ENCODE data around the gene ZNF557.

The ZNF557 gene

DNA sequence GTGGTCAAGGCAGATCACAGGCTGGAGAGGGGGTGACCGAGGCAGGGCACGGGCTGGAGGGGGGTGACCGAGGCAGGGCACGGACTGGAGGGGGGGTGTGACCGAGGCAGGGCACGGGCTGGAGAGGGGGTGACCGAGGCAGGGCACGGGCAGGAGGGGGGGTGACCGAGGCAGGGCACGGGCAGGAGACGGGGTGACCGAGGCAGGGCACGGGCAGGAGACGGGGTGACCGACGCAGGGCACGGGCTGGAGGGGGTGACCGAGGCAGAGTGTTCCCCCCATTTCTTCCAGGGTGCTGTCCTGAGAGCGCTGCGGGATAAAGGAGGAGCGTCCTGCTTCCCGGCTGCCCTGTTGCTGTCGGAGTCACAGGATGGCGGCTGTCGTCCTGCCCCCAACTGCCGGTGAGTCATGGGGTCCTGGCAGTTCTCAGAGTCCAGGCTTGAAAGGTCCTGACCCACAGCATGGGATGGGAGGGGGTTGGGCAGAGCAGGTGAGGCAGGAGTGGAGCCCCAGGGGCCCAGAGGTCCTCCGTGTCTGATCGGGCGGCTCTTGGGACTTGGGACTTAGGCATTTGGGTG is 5.3 kb downstream of the ZNF557 start:
- H3K27ac ChIP-seq: no peak overlapping the region
- TF ChIP-seq, protein P1, sequence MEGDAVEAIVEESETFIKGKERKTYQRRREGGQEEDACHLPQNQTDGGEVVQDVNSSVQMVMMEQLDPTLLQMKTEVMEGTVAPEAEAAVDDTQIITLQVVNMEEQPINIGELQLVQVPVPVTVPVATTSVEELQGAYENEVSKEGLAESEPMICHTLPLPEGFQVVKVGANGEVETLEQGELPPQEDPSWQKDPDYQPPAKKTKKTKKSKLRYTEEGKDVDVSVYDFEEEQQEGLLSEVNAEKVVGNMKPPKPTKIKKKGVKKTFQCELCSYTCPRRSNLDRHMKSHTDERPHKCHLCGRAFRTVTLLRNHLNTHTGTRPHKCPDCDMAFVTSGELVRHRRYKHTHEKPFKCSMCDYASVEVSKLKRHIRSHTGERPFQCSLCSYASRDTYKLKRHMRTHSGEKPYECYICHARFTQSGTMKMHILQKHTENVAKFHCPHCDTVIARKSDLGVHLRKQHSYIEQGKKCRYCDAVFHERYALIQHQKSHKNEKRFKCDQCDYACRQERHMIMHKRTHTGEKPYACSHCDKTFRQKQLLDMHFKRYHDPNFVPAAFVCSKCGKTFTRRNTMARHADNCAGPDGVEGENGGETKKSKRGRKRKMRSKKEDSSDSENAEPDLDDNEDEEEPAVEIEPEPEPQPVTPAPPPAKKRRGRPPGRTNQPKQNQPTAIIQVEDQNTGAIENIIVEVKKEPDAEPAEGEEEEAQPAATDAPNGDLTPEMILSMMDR (IDR thresholded peaks at IDR 0.05): no peak
- H3K4me3 ChIP-seq: no peak overlapping the region
- no peak for DNase-seq (ENCODE audit: low spot score)

DNA sequence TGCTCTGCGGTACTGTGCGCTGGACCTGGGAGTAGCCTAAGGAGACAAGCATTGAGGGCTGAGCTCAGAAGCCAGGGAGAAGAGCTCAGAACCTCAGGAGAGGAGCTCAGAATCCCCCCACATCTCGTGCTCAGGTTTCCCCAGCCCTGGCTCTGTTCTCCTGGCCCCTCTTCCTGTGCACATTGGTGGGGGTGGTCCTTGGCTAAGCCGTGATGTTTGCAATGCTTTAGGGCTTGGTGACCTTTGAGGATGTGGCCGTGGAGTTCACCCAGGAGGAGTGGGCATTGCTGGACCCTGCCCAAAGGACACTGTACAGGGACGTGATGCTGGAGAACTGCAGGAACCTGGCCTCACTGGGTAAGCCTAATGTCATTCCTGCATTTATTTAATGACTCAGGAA is 6.6 kb downstream of the ZNF557 start:
- no peak overlapping the region for H3K27ac ChIP-seq
- no peak for DNase-seq (ENCODE audit: low spot score)
- no peak overlapping the region for H3K4me3 ChIP-seq
- TF ChIP-seq, protein P1 (IDR thresholded peaks at IDR 0.05): no peak

DNA sequence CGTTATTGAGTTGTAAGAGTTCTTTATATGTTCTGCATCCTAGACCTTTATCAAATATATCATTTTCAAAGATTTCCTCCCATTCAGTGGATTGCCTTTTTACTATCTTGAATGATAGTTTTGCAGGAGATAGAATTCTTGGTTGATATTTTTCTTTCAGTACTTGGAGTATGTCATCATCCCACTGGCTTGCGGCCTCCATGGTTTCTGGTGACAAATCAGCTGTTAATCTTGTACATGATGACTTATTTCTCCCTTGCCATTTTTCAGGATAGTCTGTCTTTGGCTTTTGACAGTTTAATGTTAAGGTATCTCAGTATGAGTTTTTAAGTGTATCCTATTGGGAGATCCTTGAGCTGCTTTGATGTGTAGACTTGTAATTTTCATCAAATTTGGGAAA is 8.5 kb downstream of the ZNF557 start:
- H3K27ac ChIP-seq: no peak overlapping the region
- no peak for DNase-seq (ENCODE audit: low spot score)
- no peak overlapping the region for H3K4me3 ChIP-seq
- TF ChIP-seq, protein P1 (IDR thresholded peaks at IDR 0.05): no peak

DNA sequence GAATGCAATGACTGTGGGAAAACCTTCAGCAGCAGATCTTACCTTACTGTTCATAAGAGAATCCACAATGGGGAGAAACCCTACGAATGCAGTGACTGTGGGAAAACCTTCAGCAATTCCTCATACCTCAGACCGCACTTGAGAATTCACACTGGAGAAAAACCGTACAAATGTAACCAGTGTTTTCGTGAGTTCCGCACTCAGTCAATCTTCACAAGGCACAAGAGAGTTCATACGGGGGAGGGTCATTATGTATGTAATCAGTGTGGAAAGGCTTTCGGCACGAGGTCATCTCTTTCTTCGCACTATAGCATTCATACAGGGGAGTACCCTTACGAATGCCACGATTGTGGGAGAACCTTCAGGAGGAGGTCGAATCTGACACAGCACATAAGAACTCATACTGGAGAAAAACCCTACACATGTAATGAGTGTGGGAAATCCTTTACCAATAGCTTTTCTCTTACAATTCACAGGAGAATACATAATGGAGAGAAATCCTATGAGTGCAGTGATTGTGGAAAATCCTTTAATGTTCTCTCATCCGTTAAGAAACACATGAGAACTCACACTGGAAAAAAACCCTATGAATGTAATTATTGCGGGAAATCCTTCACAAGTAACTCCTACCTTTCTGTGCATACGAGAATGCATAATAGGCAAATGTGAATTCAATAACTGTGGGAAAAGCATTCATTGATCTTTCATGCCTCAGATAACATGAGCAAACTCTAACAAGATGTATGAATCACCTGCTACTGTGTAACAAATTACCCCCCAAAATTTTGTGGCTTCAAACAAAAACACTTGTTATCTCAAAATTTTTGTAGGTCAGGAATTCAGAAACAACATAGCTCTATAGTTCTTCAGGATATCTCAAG is 13.8 kb downstream of the ZNF557 start:
- no peak for DNase-seq (ENCODE audit: low spot score)
- TF ChIP-seq, protein P1 (IDR thresholded peaks at IDR 0.05): no peak
- no peak overlapping the region for H3K27ac ChIP-seq
- H3K4me3 ChIP-seq: peak overlapping the region; percentile 50

DNA sequence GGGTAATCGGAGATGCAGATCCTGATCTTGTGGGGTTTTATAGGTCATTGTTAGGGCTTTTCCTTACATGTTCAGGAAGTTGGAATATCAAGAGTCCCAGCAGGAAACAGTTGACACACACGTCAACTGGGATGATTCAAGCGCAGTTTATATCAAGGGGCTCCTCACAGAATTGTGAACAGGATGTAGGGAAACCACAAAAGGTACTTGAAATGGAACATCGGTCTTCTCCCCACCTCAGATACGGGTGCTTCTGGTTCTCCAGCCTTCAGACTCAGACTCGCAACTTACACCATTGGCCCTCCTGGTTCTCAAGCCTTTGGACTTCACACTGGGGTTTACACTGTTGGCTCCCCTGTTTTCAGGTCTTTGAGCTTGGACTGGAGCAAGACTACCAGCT is 19.5 kb downstream of the ZNF557 start:
- no peak for DNase-seq (ENCODE audit: low spot score)
- TF ChIP-seq, protein P1 (IDR thresholded peaks at IDR 0.05): no peak
- no peak overlapping the region for H3K27ac ChIP-seq
- no peak overlapping the region for H3K4me3 ChIP-seq

DNA sequence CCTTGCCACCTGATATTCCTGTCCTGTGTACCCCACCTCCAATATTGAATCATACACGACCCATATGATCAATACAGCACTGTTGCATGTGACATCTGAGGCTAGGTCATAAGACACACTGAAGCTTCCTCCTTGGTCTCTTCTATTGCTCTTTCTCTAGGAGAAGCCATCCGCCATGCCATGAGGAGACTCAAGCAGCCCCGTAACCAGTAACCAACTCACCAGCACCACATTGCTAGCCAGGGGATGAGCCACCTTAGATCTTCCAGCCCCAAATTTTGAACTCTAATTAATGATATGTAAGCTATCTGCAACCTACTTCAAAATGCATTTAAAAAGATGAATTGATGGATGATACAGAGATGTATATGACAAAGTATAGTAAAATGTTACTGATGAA is 28.6 kb downstream of the ZNF557 start:
- no peak for DNase-seq (ENCODE audit: low spot score)
- Histone ChIP-seq H3K4me3 (no peak overlapping the region), H3K27ac (peak overlapping the region in 1 of 2 donors; percentile 79)
- TF ChIP-seq, protein P1 (IDR thresholded peaks at IDR 0.05): no peak
